ENCODE data around the gene AFTPH.

The AFTPH gene

DNA sequence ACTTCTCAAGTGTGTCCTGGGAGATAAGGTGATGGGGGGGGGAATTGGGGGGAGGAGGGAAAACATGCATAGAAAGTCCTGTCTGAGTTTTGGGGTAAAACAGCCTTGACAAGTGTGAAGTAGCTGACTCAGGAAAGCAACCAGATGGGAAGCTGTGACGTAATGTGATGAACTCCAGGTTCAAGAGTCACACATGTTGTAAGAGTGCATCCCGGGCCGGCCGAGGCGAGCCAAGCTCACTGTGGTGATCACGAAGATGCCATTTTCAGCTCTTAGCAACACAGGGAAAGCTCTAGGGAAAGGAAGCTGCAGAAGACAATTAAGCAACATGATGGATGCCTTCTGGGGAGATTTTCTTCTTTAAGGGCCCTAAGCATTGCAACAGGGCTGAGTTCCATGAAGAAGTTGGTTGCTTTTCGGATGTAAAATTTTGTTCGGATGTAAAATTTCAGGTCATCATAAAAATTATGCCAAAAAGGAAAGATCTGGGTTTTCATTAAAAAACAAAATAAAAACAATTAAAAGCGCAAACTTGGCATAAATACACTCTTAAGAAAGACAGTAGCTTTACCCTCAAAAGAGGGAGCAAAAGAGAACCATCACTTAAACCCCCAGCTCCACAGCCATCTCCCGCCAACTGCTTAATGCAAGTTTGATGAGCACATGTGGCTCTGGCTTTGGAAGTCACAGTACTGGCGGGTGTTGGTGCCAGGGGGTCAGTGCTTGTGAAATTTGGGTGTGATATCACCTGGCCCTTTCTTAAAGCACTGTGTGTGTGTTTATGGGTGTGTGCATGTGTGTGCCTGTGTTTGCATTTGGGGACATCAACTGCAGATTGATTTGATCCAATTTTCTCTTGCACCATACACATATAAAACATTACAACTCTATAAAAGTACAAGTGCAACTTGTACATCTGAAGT, 110.5 kb downstream of the AFTPH start:
- DNase-seq (ENCODE audit: low read depth), result no peak

DNA sequence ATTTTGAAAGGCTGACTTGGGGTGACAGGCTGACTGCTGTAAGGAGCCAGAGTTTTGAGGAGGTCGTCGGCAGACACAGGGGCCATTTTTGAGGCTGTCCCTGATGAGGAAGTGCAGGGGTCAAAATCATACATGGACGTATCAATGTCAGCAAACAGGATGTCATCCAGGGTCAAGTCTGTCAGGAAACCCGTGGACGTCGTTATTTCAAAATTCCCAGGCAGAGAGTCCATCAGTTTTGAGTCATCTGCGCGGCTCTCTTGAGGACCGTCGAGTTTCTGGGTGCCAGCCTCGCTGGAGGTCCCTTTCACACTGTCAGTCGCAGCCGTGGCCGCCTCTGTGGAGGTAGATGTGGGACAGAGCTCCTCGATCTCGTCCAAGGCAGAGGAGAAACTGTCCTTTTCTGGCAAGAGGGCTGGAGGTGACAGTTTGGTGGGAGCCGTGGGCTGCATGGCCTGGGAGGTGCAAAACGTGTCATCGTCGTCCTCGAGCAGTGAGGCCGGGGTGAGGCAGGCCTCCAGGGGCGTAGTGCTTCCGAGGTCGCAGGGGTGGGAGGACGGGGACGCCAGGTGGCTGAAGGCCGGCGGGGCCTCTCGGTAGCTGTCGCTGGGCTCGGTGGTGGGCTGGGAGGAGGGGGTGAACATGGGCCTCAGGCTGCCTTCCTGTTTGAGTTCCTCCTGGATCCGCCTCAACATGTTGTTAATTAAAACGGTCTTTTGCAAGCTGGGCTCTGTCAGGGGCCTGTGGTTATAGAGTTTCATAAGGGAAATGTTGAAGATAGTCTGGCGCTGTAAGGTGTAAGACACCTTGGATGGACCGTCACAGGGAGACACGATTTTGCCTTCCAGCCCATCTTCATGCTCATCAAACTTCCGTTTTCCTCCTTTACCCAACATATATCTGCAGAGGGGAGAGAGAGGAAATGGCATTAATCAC, 112.1 kb downstream of the AFTPH start:
- no peak for DNase-seq (ENCODE audit: low read depth)

DNA sequence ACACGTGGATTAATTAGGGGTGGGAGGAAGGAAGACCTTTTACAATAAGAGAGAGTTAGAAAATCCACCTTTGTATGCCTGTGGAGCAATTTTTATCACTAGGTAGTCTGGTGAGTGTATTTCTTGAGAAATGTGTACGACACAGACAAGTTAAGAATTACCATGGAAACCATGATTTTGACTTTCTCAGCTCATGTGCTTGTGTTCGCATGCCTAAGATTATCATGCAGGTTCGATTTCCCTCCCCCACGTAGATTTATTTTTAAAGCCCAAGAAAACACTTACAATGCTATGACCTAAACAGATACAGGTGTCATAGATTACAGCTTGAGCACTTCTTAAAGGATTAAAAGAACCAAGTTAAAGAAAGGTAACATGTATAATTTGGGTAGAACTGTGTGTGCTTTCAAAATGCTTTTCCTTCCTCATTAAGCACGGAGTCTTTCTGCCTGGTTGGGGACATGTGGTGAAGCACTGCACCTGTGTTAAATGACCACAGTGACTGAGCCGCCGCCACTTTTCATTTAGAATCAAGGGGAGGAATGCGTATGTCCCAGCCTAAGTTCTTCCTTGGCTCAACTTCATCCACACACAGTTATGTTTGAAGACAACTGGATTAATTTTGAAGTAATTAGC, 113.0 kb downstream of the AFTPH start:
- no peak for DNase-seq (ENCODE audit: low read depth)

DNA sequence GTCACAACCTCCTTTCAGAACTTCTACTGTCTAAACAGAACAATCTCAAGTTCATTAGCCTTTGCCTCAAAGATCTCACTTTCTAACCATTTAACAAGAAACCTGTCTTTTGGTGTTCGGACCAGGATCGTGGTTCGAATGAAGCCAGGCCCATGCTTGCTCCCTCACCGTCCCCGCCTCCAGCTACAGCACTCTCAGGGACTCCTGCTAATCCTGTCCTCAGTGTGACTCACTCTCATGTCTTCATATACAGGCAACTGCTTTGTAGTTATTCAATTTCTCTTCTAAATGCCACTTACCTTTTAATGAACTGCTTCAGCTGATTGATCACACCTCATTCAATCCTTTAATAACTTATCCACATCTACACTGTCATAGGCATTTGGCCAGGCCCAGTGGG, 113.8 kb downstream of the AFTPH start:
- DNase-seq (ENCODE audit: low read depth), result no peak

- no peak for DNase-seq (ENCODE audit: low read depth)
Measured at GRCh38 chr2:64638502-64639120, 114.5 kb downstream of the AFTPH start.

- DNase-seq (ENCODE audit: low read depth), result no peak
Measured at GRCh38 chr2:64639691-64640090, 115.6 kb downstream of the AFTPH start.

- DNase-seq (ENCODE audit: low read depth), result no peak
Measured at GRCh38 chr2:64640153-64641044, 116.3 kb downstream of the AFTPH start.

DNA sequence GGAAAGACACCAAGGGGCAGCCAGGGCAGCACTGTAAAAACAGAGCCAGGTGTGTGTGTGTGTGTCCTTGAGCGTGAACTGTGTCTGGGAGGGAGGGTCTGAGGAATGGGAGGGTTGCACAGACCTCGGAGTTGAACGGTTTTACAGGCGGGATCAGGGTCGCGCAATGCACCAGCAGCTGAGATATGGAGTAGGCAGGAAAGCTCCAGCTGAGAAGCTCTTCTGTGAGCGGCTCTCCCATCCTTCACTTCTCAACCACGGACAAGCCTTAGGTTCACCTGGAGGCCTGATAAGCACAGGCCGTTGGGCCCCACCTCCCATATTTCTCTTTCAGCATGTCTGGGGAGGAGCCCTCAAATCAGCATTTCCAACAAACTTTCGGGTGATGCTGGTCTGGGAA, 117.5 kb downstream of the AFTPH start:
- DNase-seq (ENCODE audit: low read depth), result no peak

Data from stimulated activated CD8-positive, alpha-beta memory T cell treated with anti-CD3 and anti-CD28 coated beads, Interleukin-15, amount 100 ng/mL, for 24 hours (primary cell).